IMR-90 (cell line): ENCODE measurements around the gene ADGRG3. TPM values are rescaled to one million over a fixed set of nuclear protein-coding genes. Genes with fewer than 3 reads are reported as not detected.

Experiments used
- ATAC-seq: fragments of 200-7000 bp; cut with Tn5 transposase; 2 replicates; pipeline ENCODE4 v1.9.1; 2020; ENCODE audit warnings: low read depth, mild to moderate bottlenecking, moderate library complexity
- BruUV-seq: library from RNA; stranded (reverse); fragments of 400-500 nt; replicated peaks from 2 replicates; lab custom pipeline; 2021; lab: Mats Ljungman, UMichigan
- CTCF ChIA-PET: fragments of 300-600 bp; formaldehyde crosslinking; extraction: SDS; loops from one replicate; lab custom pipeline; 2021; ENCODE audit warnings: antibody characterized with exemption; lab: Yijun Ruan, JAX
- POLR2A ChIA-PET: fragments of 300-600 bp; sonication (Branson Sonifier 250); formaldehyde crosslinking; loops from one replicate; lab custom pipeline; 2022; ENCODE audit warnings: antibody characterized with exemption; ENCODE audit not compliant: unreplicated experiment; lab: Charles Lee
- DNase-seq: peaks from one replicate; pipeline ENCODE4 v3.0.0; 2013
- H2AFZ ChIP-seq: replicated peaks from 2 replicates; pipeline ENCODE3; 2013; ENCODE audit warnings: low read length, mild to moderate bottlenecking; ENCODE audit not compliant: poor library complexity
- H2AK5ac ChIP-seq: 2 replicates; pipeline ENCODE4 v1.6.1; 2013; ENCODE audit warnings: low read depth, low read length, inconsistent platforms
- H2AK9ac ChIP-seq: replicated peaks from 2 replicates; pipeline ENCODE3; 2013; ENCODE audit warnings: mild to moderate bottlenecking, low read depth, low read length, moderate library complexity; ENCODE audit not compliant: poor library complexity
- H2BK120ac ChIP-seq: 2 replicates; pipeline ENCODE4 v1.6.1; 2013; ENCODE audit warnings: low read depth, low read length, inconsistent platforms
- H2BK15ac ChIP-seq: 3 replicates; pipeline ENCODE4 v1.6.1; 2013; ENCODE audit warnings: low read depth, low read length, inconsistent platforms
- H2BK20ac ChIP-seq: 2 replicates; pipeline ENCODE4 v1.6.1; 2013; ENCODE audit warnings: low read depth, mild to moderate bottlenecking, inconsistent platforms, low read length, moderate library complexity
- H2BK5ac ChIP-seq: 2 replicates; pipeline ENCODE4 v1.6.1; 2013; ENCODE audit warnings: mild to moderate bottlenecking, low read depth, low read length, inconsistent platforms; ENCODE audit not compliant: poor library complexity, severe bottlenecking
- H3K14ac ChIP-seq: replicated peaks from 2 replicates; pipeline ENCODE4 v1.6.1; 2013; ENCODE audit warnings: low read depth, low read length, inconsistent platforms
- H3K18ac ChIP-seq: 2 replicates; pipeline ENCODE4 v1.6.1; 2013; ENCODE audit warnings: low read depth, low read length, control low read depth
- H3K23ac ChIP-seq: 2 replicates; pipeline ENCODE4 v1.6.1; 2013; ENCODE audit warnings: low read depth, low read length, inconsistent platforms
- H3K27ac ChIP-seq: 2 replicates; pipeline ENCODE4 v1.5.1; 2013; ENCODE audit warnings: mild to moderate bottlenecking, control low read depth, low read length; ENCODE audit not compliant: insufficient read depth
- H3K27me3 ChIP-seq: 2 replicates; pipeline ENCODE4 v1.6.1; 2013; ENCODE audit warnings: low read length; ENCODE audit not compliant: control insufficient read depth, insufficient read depth
- H3K36me3 ChIP-seq: 2 replicates; pipeline ENCODE4 v1.6.1; 2013; ENCODE audit warnings: low read length, mixed read lengths; ENCODE audit not compliant: control insufficient read depth, insufficient read depth
- H3K4ac ChIP-seq: 2 replicates; pipeline ENCODE4 v1.6.1; 2013; ENCODE audit warnings: low read depth, low read length, inconsistent platforms
- H3K4me1 ChIP-seq: 2 replicates; pipeline ENCODE4 v1.6.1; 2013; ENCODE audit warnings: low read length, mixed read lengths; ENCODE audit not compliant: control insufficient read depth, insufficient read depth
- H3K4me2 ChIP-seq: 2 replicates; pipeline ENCODE4 v1.6.1; 2013; ENCODE audit warnings: low read depth, mild to moderate bottlenecking, control low read depth, low read length, moderate library complexity
- H3K4me3 ChIP-seq: 2 replicates; pipeline ENCODE4 v1.5.1; 2013; ENCODE audit warnings: low read depth, mild to moderate bottlenecking, control low read depth, low read length, moderate library complexity; ENCODE audit not compliant: insufficient read depth
- H3K56ac ChIP-seq: 2 replicates; pipeline ENCODE4 v1.6.1; 2013; ENCODE audit warnings: low read length, inconsistent platforms; ENCODE audit not compliant: insufficient read depth; ENCODE audit errors: extremely low read depth
- H3K79me1 ChIP-seq, 2 experiments: 2 replicates each; pipeline ENCODE4 v1.6.1; 2013; ENCODE audit warnings: low read length in 2 of 2, inconsistent platforms in 1 of 2, low read depth in 1 of 2
- H3K9ac ChIP-seq: 2 replicates; pipeline ENCODE4 v1.6.1; 2013; ENCODE audit warnings: low read depth, low read length, control low read depth
- H3K9me1 ChIP-seq: 2 replicates; pipeline ENCODE4 v1.6.1; 2013; ENCODE audit warnings: low read length, inconsistent platforms; ENCODE audit not compliant: insufficient read depth
- H3K9me3 ChIP-seq: 2 replicates; pipeline ENCODE4 v1.6.1; 2013; ENCODE audit warnings: low read length; ENCODE audit not compliant: control insufficient read depth, insufficient read depth
- H4K20me1 ChIP-seq: 2 replicates; pipeline ENCODE4 v1.6.1; 2013; ENCODE audit warnings: low read length, inconsistent platforms; ENCODE audit not compliant: insufficient read depth
- H4K5ac ChIP-seq: 2 replicates; pipeline ENCODE4 v1.6.1; 2013; ENCODE audit warnings: mild to moderate bottlenecking, low read depth, low read length, control low read depth
- H4K8ac ChIP-seq, 2 experiments: 2 replicates each; pipeline ENCODE4 v1.6.1; 2013; ENCODE audit warnings: low read depth in 2 of 2, low read length in 2 of 2, control low read depth in 1 of 2, inconsistent platforms in 1 of 2
- H4K91ac ChIP-seq: 2 replicates; pipeline ENCODE4 v1.6.1; 2013; ENCODE audit warnings: low read depth, low read length, inconsistent platforms; ENCODE audit not compliant: insufficient read depth
- CEBPB ChIP-seq: IDR thresholded peaks from 2 replicates; pipeline ENCODE4 v1.6.1; 2012; ENCODE audit warnings: low read depth, low read length, improper control_type of control experiment
- CTCF ChIP-seq: conservative IDR thresholded peaks from 2 replicates; pipeline ENCODE4 v1.5.1; 2012; ENCODE audit warnings: mild to moderate bottlenecking, low read depth, low read length, improper control_type of control experiment
- WGBS, 2 experiments: methylation state at CpG; one replicate each; pipeline versions ENCODE4 v1.1.5 to v1.1.7; 2013; ENCODE audit warnings: missing lambda C conversion rate in 2 of 2; ENCODE audit not compliant: insufficient read length in 1 of 2; ENCODE audit errors: extremely low coverage in 2 of 2; 5-methylcytosine and 5-hydroxymethylcytosine counted together
- dilution Hi-C: fragments of 300-500 bp; cut with HindIII; formaldehyde crosslinking; loops from one replicate; pipeline ENCODE4 v1.14.3; 2018; ENCODE audit warnings: low sequenced_read_pairs; ENCODE audit not compliant: unreplicated experiment
- in situ Hi-C: fragments of 300-500 bp; cut with MboI; formaldehyde crosslinking; loops from 3 replicates; pipeline ENCODE4 v1.14.3; 2019; ENCODE audit warnings: low sequenced_read_pairs, inconsistent platforms, mixed read lengths
- intact Hi-C: fragments of 100-400 bp; cut with micrococcal nuclease; formaldehyde crosslinking; loops from 2 replicates; pipeline ENCODE4 v1.10.0; 2022
- polyA plus RNA-seq, 3 experiments: library from polyadenylated mRNA; depleted of rRNA; stranded (reverse); fragments of >200 nt; gene quantifications; 2 replicates each; pipeline ENCODE4 v1.2.3, GENCODE V29; 2012; ENCODE audit warnings: low replicate concordance in 1 of 3
- total RNA-seq: library from RNA; depleted of rRNA; stranded (reverse); fragments of >200 nt; gene quantifications from 2 replicates; pipeline ENCODE4 v1.2.3, GENCODE V29; 2012

ADGRG3 gene
- total and polyA plus RNA-seq, 2 of the 4 experiments (the other 2 are of a cell fraction) = not detected

DNA sequence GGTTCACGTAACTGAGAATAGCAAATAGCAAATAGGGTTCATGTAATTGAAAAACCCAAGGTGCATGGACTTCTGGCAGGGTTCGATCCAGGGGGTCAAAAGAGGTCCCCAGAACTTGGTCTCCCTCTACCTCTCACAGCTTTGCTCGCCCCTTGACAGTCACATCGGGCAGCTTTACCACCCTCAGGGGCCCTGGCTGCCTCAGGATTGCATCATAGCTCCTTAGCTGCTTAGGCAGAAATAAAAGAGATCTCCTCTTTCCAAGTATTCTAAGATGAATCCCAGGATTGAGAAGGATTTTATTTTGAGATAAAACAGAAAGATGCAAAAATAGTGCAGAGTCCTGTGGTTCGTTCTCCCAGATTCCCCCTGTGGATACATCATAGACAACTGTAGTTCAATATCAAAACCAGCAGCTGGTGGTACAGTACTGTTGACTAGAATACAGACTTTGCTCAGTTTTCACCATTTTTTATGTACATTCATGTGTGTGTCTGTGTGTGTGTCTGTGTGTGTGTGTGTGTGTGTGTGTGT is 12.8 kb downstream of the ADGRG3 start:
- no peaks in the 10 kb centered on the region for H3K9me3 ChIP-seq
- ChIA-PET CTCF (no interaction called here), POLR2A (no interaction called here)
- no peak overlapping the region for H3K4ac ChIP-seq
- peak overlapping the region; percentile 24 for H2AK9ac ChIP-seq
- no peak overlapping the region for H2BK15ac ChIP-seq
- intact Hi-C loops = no loop called here
- no peak overlapping the region for H2BK20ac ChIP-seq
- in situ Hi-C loops = no loop called here
- no peaks in the 10 kb centered on the region for H3K4me1 ChIP-seq
- H2AK5ac ChIP-seq = no peak overlapping the region
- H4K20me1 ChIP-seq = no peaks in the 10 kb centered on the region
- TF ChIP-seq CTCF (no peak), CEBPB (peak; percentile 66)
- dilution Hi-C loops = no loop called here
- H3K27ac ChIP-seq = no peak overlapping the region
- H4K5ac ChIP-seq = no peak overlapping the region
- H3K23ac ChIP-seq = no peak overlapping the region
- no peak overlapping the region for H4K8ac ChIP-seq
- no peaks in the 10 kb centered on the region for H3K36me3 ChIP-seq
- H2AFZ ChIP-seq = no peak overlapping the region
- no peaks in the 10 kb centered on the region for H3K79me1 ChIP-seq
- no peaks in the 10 kb centered on the region for H3K9me1 ChIP-seq
- no peak overlapping the region for H4K91ac ChIP-seq
- H3K56ac ChIP-seq = no peak overlapping the region
- H3K27me3 ChIP-seq = peaks cover 63% of the 10 kb centered on the region
- H3K14ac ChIP-seq = no peak overlapping the region
- no TSS peak for BruUV-seq
- 53% methylated on average over 2 of the region's 5 CpGs; no CpG with 5 or more reads in 1 of the 2 experiments for WGBS, 2 experiments
- no peak overlapping the region for H2BK120ac ChIP-seq
- no peak overlapping the region for H3K4me2 ChIP-seq
- no peak overlapping the region for H3K9ac ChIP-seq
- no peak overlapping the region for H3K18ac ChIP-seq
- H3K4me3 ChIP-seq = no peak overlapping the region
- DNase-seq (no peak), ATAC-seq (no peak)
- no peak overlapping the region for H2BK5ac ChIP-seq
